Fibroblast of lung (primary cell): ENCODE data around the gene ZSWIM5.

Source experiments
- EZH2 ChIP-seq: IDR thresholded peaks from 2 replicates; pipeline ENCODE4 v1.5.1; 2012; ENCODE audit warnings: low read length, control low read depth, mild to moderate bottlenecking; ENCODE audit errors: missing control alignments
- TF ChIP-seq, protein P1 (sequence below), 2 donors: IDR thresholded peaks in 1 of 2; conservative IDR thresholded peaks in 1 of 2; 1 replicate in 1 of 2; 2 replicates in 1 of 2; pipeline ENCODE4 v1.5.1; 2011 to 2012; ENCODE audit warnings: low read length in 2 of 2, control low read depth in 1 of 2, inconsistent platforms in 1 of 2, low read depth in 1 of 2, mild to moderate bottlenecking in 1 of 2

DNA sequence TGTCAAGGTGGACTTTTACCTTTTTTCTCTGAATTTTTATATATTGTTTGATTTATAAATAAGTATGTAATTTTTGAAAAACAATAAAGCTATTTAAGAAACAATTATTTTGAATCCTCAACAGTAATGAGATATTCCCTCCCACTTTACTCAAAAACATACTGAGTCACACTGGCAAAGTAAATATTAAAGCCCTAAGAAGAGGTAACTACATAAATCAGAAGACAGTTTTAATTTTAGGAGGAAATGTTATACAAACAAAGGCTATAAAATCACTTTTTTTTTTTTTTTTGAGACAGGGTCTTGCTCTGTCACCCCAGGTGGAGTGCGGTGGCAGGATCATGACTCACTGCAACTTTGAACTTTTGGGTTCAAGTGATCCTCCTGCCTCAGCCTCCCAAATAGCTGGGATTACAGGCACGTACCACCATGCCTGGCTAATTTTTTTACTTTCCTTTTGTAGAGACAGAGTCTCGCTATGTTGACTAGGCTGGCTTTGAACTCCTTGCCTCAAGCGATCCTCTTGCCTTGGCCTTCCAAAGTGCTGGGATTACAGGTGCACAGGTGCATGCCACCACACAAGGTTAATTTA lies 36.2 kb downstream of the ZSWIM5 start:
- TF ChIP-seq, protein P1, sequence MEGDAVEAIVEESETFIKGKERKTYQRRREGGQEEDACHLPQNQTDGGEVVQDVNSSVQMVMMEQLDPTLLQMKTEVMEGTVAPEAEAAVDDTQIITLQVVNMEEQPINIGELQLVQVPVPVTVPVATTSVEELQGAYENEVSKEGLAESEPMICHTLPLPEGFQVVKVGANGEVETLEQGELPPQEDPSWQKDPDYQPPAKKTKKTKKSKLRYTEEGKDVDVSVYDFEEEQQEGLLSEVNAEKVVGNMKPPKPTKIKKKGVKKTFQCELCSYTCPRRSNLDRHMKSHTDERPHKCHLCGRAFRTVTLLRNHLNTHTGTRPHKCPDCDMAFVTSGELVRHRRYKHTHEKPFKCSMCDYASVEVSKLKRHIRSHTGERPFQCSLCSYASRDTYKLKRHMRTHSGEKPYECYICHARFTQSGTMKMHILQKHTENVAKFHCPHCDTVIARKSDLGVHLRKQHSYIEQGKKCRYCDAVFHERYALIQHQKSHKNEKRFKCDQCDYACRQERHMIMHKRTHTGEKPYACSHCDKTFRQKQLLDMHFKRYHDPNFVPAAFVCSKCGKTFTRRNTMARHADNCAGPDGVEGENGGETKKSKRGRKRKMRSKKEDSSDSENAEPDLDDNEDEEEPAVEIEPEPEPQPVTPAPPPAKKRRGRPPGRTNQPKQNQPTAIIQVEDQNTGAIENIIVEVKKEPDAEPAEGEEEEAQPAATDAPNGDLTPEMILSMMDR (conservative IDR thresholded peaks at IDR 0.05 in 1 of 2, IDR thresholded peaks at IDR 0.05 in 1 of 2; ENCODE audit: low read depth in 1 of 2, low read length in 2 of 2) = no peak
- no peak for TF ChIP-seq EZH2
